OCI-LY7 (cell line): Measurements from ENCODE around the gene ANKRD63. TPM values are rescaled to one million over a fixed set of nuclear protein-coding genes. Genes with fewer than 3 reads are reported as not detected.
A peak's percentile ranks its signal among the peaks of the same experiment; 100 is the strongest.

Source experiments
- BruUV-seq: library from RNA; stranded (reverse); fragments of 400-500 nt; replicated peaks from 2 replicates; lab custom pipeline; 2021; lab: Mats Ljungman, UMichigan
- CTCF ChIA-PET: fragments of 300-600 bp; sonication (Branson Sonifier 250); formaldehyde crosslinking; loops from one replicate; lab custom pipeline; 2022; ENCODE audit warnings: antibody characterized with exemption; ENCODE audit not compliant: unreplicated experiment; lab: Charles Lee
- POLR2A ChIA-PET: fragments of 300-600 bp; sonication (Branson Sonifier 250); formaldehyde crosslinking; loops from one replicate; lab custom pipeline; 2022; ENCODE audit warnings: antibody characterized with exemption; lab: Charles Lee
- DNase-seq: peaks from one replicate; pipeline ENCODE4 v3.0.0-alpha.2; 2015; ENCODE audit warnings: low spot score
- H2AFZ ChIP-seq: fragments of 200-600 bp; sonication (generic), shearing (Covaris generic); 2 replicates; pipeline ENCODE4 v1.6.1; 2014; ENCODE audit warnings: mild to moderate bottlenecking, antibody characterized with exemption, low read length, moderate library complexity
- H3K27ac ChIP-seq: fragments of 200-600 bp; sonication (generic); 2 replicates; pipeline ENCODE4 v1.5.1; 2014; ENCODE audit warnings: mixed run types, low read depth, mild to moderate bottlenecking, moderate library complexity, low read length, inconsistent platforms; ENCODE audit not compliant: poor library complexity, severe bottlenecking
- H3K36me3 ChIP-seq: fragments of 200-600 bp; sonication (generic); 2 replicates; pipeline ENCODE4 v1.6.1; 2014; ENCODE audit warnings: mild to moderate bottlenecking, antibody characterized with exemption, low read length, moderate library complexity, mixed read lengths; ENCODE audit not compliant: insufficient read depth
- H3K4me1 ChIP-seq: fragments of 200-600 bp; sonication (generic); 2 replicates; pipeline ENCODE4 v1.5.1; 2014; ENCODE audit warnings: mild to moderate bottlenecking, low read length; ENCODE audit not compliant: insufficient read depth, poor library complexity, severe bottlenecking
- H3K4me2 ChIP-seq: fragments of 200-600 bp; sonication (generic); 2 replicates; pipeline ENCODE4 v1.6.1; 2014; ENCODE audit warnings: mild to moderate bottlenecking, low read length
- H3K4me3 ChIP-seq: fragments of 200-600 bp; sonication (generic); 2 replicates; pipeline ENCODE4 v1.5.1; 2014; ENCODE audit warnings: mild to moderate bottlenecking, low read depth, low read length; ENCODE audit not compliant: poor library complexity, severe bottlenecking
- H3K79me2 ChIP-seq: fragments of 200-600 bp; sonication (generic); 2 replicates; pipeline ENCODE4 v1.6.1; 2016; ENCODE audit warnings: low read depth, mild to moderate bottlenecking, low read length, moderate library complexity, mixed read lengths; ENCODE audit not compliant: insufficient read depth
- H3K9me2 ChIP-seq: fragments of 200-600 bp; sonication (generic); 2 replicates; pipeline ENCODE4 v1.6.1; 2016; ENCODE audit warnings: mild to moderate bottlenecking, low read length, mixed read lengths; ENCODE audit not compliant: insufficient read depth
- H3K9me3 ChIP-seq: fragments of 200-600 bp; sonication (generic); 2 replicates; pipeline ENCODE4 v1.6.1; 2014; ENCODE audit warnings: mild to moderate bottlenecking, mixed run types, low read length, mixed read lengths
- H4K20me1 ChIP-seq: fragments of 200-600 bp; sonication (generic); 2 replicates; pipeline ENCODE4 v1.6.1; 2014; ENCODE audit warnings: mild to moderate bottlenecking, antibody characterized with exemption, low read length, moderate library complexity, mixed read lengths; ENCODE audit not compliant: insufficient read depth
- EZH2phosphoT487 ChIP-seq: fragments of 200-600 bp; sonication (generic); IDR thresholded peaks from 2 replicates; pipeline ENCODE4 v1.6.1; 2018; ENCODE audit warnings: low read depth, borderline replicate concordance, mild to moderate bottlenecking, mixed run types, antibody characterized with exemption, low read length, moderate library complexity, mixed read lengths
- intact Hi-C: fragments of 100-400 bp; cut with micrococcal nuclease; formaldehyde crosslinking; loops from one replicate; pipeline ENCODE4 v1.10.0; 2022; ENCODE audit not compliant: unreplicated experiment
- total RNA-seq, 2 experiments: library from RNA; depleted of rRNA in 1 of 2; stranded (reverse); fragments of >200 nt in 1 of 2; shearing (Covaris generic) in 1 of 2; gene quantifications; 2 replicates each; pipeline ENCODE4 v1.2.3, GENCODE V29; 2014 to 2022
- TF ChIP-seq, protein P1 (sequence below): fragments of 200-600 bp; sonication (generic); conservative IDR thresholded peaks from 2 replicates; pipeline ENCODE4 v1.5.1; 2014; ENCODE audit warnings: mild to moderate bottlenecking, antibody characterized with exemption, low read length, moderate library complexity, mixed read lengths

Gene ANKRD63
- total RNA-seq, 2 experiments from 2014 or later, result not detected

DNA sequence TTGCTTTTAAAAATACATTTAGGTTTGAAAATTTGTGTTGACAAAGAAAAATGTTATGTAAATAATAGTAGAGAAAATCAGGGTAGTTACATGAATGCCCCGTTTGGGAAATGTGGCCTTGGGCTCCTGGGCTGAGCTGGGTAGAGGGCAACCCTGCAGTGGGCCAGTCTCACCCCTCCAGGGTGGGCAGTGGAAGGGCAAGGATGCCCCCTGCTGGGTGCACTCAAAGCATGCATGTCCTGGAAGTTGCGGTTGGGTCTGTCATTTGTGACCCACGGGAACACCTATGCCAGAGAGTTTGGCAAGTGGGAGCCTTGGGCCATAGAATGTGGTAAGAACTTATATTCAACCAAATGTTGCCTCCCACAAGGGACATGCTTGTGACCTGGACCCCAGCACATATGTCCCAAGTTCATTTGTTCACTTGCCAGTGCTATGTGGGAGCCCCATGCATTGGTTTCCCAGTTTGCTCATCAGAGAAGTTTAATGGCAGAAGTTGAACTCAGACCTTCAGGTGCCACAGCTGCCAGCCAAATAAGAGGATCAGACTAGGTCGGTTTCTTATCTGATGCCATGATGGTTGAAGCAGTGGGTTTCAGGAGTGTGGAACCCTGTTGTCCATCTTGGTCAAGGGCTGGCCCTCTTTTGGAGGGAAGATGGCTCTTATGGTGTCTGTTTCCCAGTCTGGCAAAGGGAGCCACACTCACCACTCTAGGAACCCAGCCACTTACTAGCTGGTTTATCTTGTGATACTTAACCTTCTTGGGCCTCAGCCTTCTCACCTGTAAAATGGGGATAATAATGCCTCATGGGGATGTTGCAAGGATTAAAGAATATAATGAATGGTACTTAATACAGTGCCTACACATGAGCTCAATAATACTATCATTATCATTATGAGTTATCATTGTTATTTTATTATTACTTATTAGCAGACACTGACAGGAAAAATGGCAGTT is 27.4 kb upstream of the ANKRD63 start:
- Histone ChIP-seq H3K4me1 (no peaks in the 10 kb centered on the region), H4K20me1 (no peaks in the 10 kb centered on the region), H3K9me3 (no peaks in the 10 kb centered on the region), H3K4me2 (no peak overlapping the region), H3K4me3 (no peak overlapping the region), H3K36me3 (no peaks in the 10 kb centered on the region), H3K9me2 (no peaks in the 10 kb centered on the region), H3K27ac (no peak overlapping the region), H3K79me2 (no peaks in the 10 kb centered on the region), H2AFZ (no peak overlapping the region)
- intact Hi-C loops, result loop anchor here (1.0 kb wide), 1 partner anchor 31 kb away; no protein-coding TSS in a partner anchor
- ChIA-PET POLR2A (interaction anchor here (0.7 to 1.3 kb wide), 4 partner anchors 22 to 365 kb away, joined by 3 read pairs; no protein-coding TSS in a partner anchor), CTCF (interaction anchor here (1.1 kb wide), 1 partner anchor 31 kb away, joined by 3 read pairs; no protein-coding TSS in a partner anchor)
- BruUV-seq, result no TSS peak
- peak; percentile 60 for DNase-seq
- TF ChIP-seq, protein P1, sequence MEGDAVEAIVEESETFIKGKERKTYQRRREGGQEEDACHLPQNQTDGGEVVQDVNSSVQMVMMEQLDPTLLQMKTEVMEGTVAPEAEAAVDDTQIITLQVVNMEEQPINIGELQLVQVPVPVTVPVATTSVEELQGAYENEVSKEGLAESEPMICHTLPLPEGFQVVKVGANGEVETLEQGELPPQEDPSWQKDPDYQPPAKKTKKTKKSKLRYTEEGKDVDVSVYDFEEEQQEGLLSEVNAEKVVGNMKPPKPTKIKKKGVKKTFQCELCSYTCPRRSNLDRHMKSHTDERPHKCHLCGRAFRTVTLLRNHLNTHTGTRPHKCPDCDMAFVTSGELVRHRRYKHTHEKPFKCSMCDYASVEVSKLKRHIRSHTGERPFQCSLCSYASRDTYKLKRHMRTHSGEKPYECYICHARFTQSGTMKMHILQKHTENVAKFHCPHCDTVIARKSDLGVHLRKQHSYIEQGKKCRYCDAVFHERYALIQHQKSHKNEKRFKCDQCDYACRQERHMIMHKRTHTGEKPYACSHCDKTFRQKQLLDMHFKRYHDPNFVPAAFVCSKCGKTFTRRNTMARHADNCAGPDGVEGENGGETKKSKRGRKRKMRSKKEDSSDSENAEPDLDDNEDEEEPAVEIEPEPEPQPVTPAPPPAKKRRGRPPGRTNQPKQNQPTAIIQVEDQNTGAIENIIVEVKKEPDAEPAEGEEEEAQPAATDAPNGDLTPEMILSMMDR, result peak; percentile 83
- TF ChIP-seq EZH2phosphoT487, result no peak

DNA sequence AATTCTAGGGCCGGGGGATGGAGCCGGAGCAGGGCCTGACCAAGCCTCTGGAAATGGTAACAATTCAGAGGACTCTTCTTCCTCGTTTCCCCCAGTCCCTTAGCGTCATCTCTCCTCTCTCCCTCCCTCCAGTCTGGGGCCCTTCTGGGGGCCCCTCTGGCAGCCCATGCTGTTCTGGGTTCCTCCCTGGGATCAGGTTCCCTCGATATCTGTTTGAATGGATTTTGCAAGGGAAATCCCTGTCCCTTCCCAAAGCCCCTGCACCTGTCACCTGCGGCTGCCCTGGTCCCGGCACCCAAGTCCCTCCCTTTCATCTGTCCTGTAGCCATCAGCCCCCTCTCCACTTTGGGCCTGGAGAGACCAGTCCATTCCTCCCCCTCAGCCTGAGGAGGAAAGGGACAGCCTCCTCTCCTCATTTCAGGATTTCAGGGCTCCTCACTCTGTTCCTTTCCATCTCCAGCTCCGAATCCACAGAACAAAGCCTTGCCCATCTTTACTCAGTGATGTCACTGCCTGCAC is 26.5 kb upstream of the ANKRD63 start:
- no TSS peak for BruUV-seq
- CTCF ChIA-PET, result interaction anchor here (0.5 to 1.1 kb wide), 2 partner anchors 29 to 30 kb away, joined by 3 read pairs; no protein-coding TSS in a partner anchor
- POLR2A ChIA-PET, result interaction anchor here (0.7 to 1.3 kb wide), 2 partner anchors 15 to 23 kb away, joined by 3 to 4 read pairs; no protein-coding TSS in a partner anchor

More for the DNA sequence above, 26.5 kb upstream of the ANKRD63 start:
- Histone ChIP-seq H4K20me1 (no peaks in the 10 kb centered on the region), H3K9me3 (no peaks in the 10 kb centered on the region), H3K27ac (no peak overlapping the region), H2AFZ (no peak overlapping the region), H3K36me3 (no peaks in the 10 kb centered on the region), H3K79me2 (no peaks in the 10 kb centered on the region), H3K4me3 (no peak overlapping the region), H3K4me2 (no peak overlapping the region), H3K4me1 (no peaks in the 10 kb centered on the region), H3K9me2 (no peaks in the 10 kb centered on the region)
- intact Hi-C loops, result no loop called here
- TF ChIP-seq, protein P1, result no peak
- no peak for TF ChIP-seq EZH2phosphoT487
- no peak for DNase-seq
